T-helper 17 cell (primary cell): ENCODE measurements around the gene ACE2. TPM values are rescaled to one million over a fixed set of nuclear protein-coding genes. Genes with fewer than 3 reads are reported as not detected.
"Not testable (repeated sequence)": the region's sequence is repeated elsewhere in the genome, so short reads cannot be mapped to it uniquely, and the experiment has no call there.

Source experiments
- ATAC-seq: fragments of 150-1000 bp; cut with Tn5 transposase; 2 replicates; pipeline ENCODE4 v1.10.0; 2021; ENCODE audit warnings: mild to moderate bottlenecking, moderate library complexity
- DNase-seq, 3 donors: peaks; one replicate each; pipeline versions ENCODE4 v3.0.0 to v3.0.0-alpha.2; 2020 to 2021
- H3K9me3 ChIP-seq: one replicate; pipeline ENCODE4 v1.7.0; 2013; ENCODE audit warnings: low read length, mild to moderate bottlenecking; ENCODE audit not compliant: control insufficient read depth, poor library complexity, severe bottlenecking
- H3K27ac Mint-ChIP-seq: one replicate; pipeline ENCODE4 v1.8.0; 2022; ENCODE audit warnings: mild to moderate bottlenecking, moderate library complexity, mixed read lengths
- H3K27me3 Mint-ChIP-seq: one replicate; pipeline ENCODE4 v1.8.0; 2022; ENCODE audit warnings: mixed read lengths
- H3K36me3 Mint-ChIP-seq: one replicate; pipeline ENCODE4 v1.8.0; 2022; ENCODE audit warnings: low read depth, mixed read lengths
- H3K4me1 Mint-ChIP-seq: one replicate; pipeline ENCODE4 v1.8.0; 2022; ENCODE audit warnings: mild to moderate bottlenecking, mixed read lengths
- H3K4me3 Mint-ChIP-seq: one replicate; pipeline ENCODE4 v1.8.0; 2022; ENCODE audit warnings: mild to moderate bottlenecking, moderate library complexity, mixed read lengths
- total RNA-seq, 4 donors: library from RNA in 2 of 4; stranded (reverse) in 2 of 4; gene quantifications; one replicate each; pipeline ENCODE4 v1.2.3 and lab custom pipeline; 2022 to 2026

The ACE2 gene
- not detected for total RNA-seq
- total RNA-seq (lab: John Stamatoyannopoulos, UW), result 0 reads per million in 2 donors

- Mint-ChIP-seq H3K27me3 (peaks cover 22% of the 10 kb centered on the region), H3K36me3 (peaks cover 2% of the 10 kb centered on the region), H3K27ac (no peak within 1 kb of the TSS), H3K4me3 (no peak within 1 kb of the TSS), H3K4me1 (no peaks in the 10 kb centered on the region)
- no peaks in the 10 kb centered on the region for H3K9me3 ChIP-seq
- ATAC-seq (no peak), DNase-seq (no peak)
Observed at GRCh38 chrX:15600745-15601144, at the start of gene ACE2. TSS of gene ACE2 (minus strand) at chrX:15600960. CDS start at chrX:15600911, 49 bp downstream.

- not testable (repeated sequence) for H3K9me3 ChIP-seq, H3K4me3 Mint-ChIP-seq, DNase-seq, H3K36me3 Mint-ChIP-seq, H3K27me3 Mint-ChIP-seq, H3K4me1 Mint-ChIP-seq, H3K27ac Mint-ChIP-seq
- ATAC-seq, result peak; percentile 50
Observed at GRCh38 chrX:15647510-15647909, 46.8 kb upstream of the ACE2 start.

GRCh38 chrX:15646543-15646942, 45.8 kb upstream of the ACE2 start:
- no peak for ATAC-seq
- H3K36me3 Mint-ChIP-seq, result no peaks in the 10 kb centered on the region
- no peak overlapping the region for H3K27ac Mint-ChIP-seq
- H3K27me3 Mint-ChIP-seq, result peaks cover 5% of the 10 kb centered on the region
- H3K4me3 Mint-ChIP-seq, result no peak overlapping the region
- no peak for DNase-seq
- no peaks in the 10 kb centered on the region for H3K4me1 Mint-ChIP-seq
- H3K9me3 ChIP-seq, result peaks cover 2% of the 10 kb centered on the region

- Mint-ChIP-seq H3K27me3 (peaks cover 5% of the 10 kb centered on the region), H3K27ac (no peak overlapping the region), H3K4me3 (no peak overlapping the region), H3K4me1 (no peaks in the 10 kb centered on the region), H3K36me3 (no peaks in the 10 kb centered on the region)
- ATAC-seq (no peak), DNase-seq (no peak)
- H3K9me3 ChIP-seq, result peaks cover 2% of the 10 kb centered on the region
Observed at GRCh38 chrX:15646031-15646430, 45.3 kb upstream of the ACE2 start.

- no peak for DNase-seq
- Mint-ChIP-seq H3K27me3 (peaks cover 5% of the 10 kb centered on the region), H3K27ac (no peak overlapping the region), H3K4me3 (no peak overlapping the region), H3K36me3 (no peaks in the 10 kb centered on the region), H3K4me1 (no peaks in the 10 kb centered on the region)
- ATAC-seq, result no peak
- H3K9me3 ChIP-seq, result peaks cover 2% of the 10 kb centered on the region
Observed at GRCh38 chrX:15645266-15645665, 44.5 kb upstream of the ACE2 start.

GRCh38 chrX:15644560-15644872, 43.8 kb upstream of the ACE2 start:
- Mint-ChIP-seq H3K36me3 (no peaks in the 10 kb centered on the region), H3K4me1 (no peaks in the 10 kb centered on the region), H3K27me3 (peaks cover 5% of the 10 kb centered on the region), H3K4me3 (no peak overlapping the region), H3K27ac (no peak overlapping the region)
- DNase-seq (no peak), ATAC-seq (no peak)
- peaks cover 2% of the 10 kb centered on the region for H3K9me3 ChIP-seq

GRCh38 chrX:15643786-15644559, 43.2 kb upstream of the ACE2 start:
- Mint-ChIP-seq H3K27ac (no peak overlapping the region), H3K36me3 (no peaks in the 10 kb centered on the region), H3K4me3 (no peak overlapping the region), H3K27me3 (peaks cover 5% of the 10 kb centered on the region), H3K4me1 (no peaks in the 10 kb centered on the region)
- ATAC-seq (no peak), DNase-seq (no peak)
- H3K9me3 ChIP-seq, result peaks cover 2% of the 10 kb centered on the region

- Mint-ChIP-seq H3K27ac (no peak overlapping the region), H3K4me1 (no peaks in the 10 kb centered on the region), H3K27me3 (peaks cover 5% of the 10 kb centered on the region), H3K36me3 (no peaks in the 10 kb centered on the region), H3K4me3 (no peak overlapping the region)
- no peak for DNase-seq
- H3K9me3 ChIP-seq, result no peaks in the 10 kb centered on the region
- ATAC-seq, result no peak
Observed at GRCh38 chrX:15631637-15632036, 30.9 kb upstream of the ACE2 start.

- H3K27ac Mint-ChIP-seq, result no peak overlapping the region
- no peak for DNase-seq
- no peaks in the 10 kb centered on the region for H3K9me3 ChIP-seq
- ATAC-seq, result no peak
- no peak overlapping the region for H3K4me3 Mint-ChIP-seq
- no peaks in the 10 kb centered on the region for H3K36me3 Mint-ChIP-seq
- no peaks in the 10 kb centered on the region for H3K27me3 Mint-ChIP-seq
- no peaks in the 10 kb centered on the region for H3K4me1 Mint-ChIP-seq
Observed at GRCh38 chrX:15623054-15623453, 22.3 kb upstream of the ACE2 start.

GRCh38 chrX:15619053-15619755, 18.4 kb upstream of the ACE2 start:
- Mint-ChIP-seq H3K4me3 (no peak overlapping the region), H3K36me3 (no peaks in the 10 kb centered on the region), H3K4me1 (no peaks in the 10 kb centered on the region), H3K27ac (no peak overlapping the region), H3K27me3 (peaks cover 9% of the 10 kb centered on the region)
- ATAC-seq, result no peak
- no peak for DNase-seq
- no peaks in the 10 kb centered on the region for H3K9me3 ChIP-seq

GRCh38 chrX:15617111-15617510, 16.4 kb upstream of the ACE2 start:
- no peak for ATAC-seq
- no peaks in the 10 kb centered on the region for H3K36me3 Mint-ChIP-seq

GRCh38 chrX:15616531-15616930, 15.8 kb upstream of the ACE2 start:
- no peak overlapping the region for H3K4me3 Mint-ChIP-seq
- H3K27me3 Mint-ChIP-seq, result peaks cover 9% of the 10 kb centered on the region
- ATAC-seq, result no peak
- no peak overlapping the region for H3K27ac Mint-ChIP-seq
- H3K4me1 Mint-ChIP-seq, result no peaks in the 10 kb centered on the region
- no peak for DNase-seq
- no peaks in the 10 kb centered on the region for H3K9me3 ChIP-seq
- H3K36me3 Mint-ChIP-seq, result no peaks in the 10 kb centered on the region

More at GRCh38 chrX:15617111-15617510, 16.4 kb upstream of the ACE2 start:
- no peaks in the 10 kb centered on the region for H3K9me3 ChIP-seq
- no peaks in the 10 kb centered on the region for H3K4me1 Mint-ChIP-seq
- no peak overlapping the region for H3K4me3 Mint-ChIP-seq
- H3K27ac Mint-ChIP-seq, result no peak overlapping the region
- peaks cover 9% of the 10 kb centered on the region for H3K27me3 Mint-ChIP-seq
- no peak for DNase-seq

GRCh38 chrX:15607067-15607466, 6.3 kb upstream of the ACE2 start:
- no peak for DNase-seq
- Mint-ChIP-seq H3K27me3 (peaks cover 15% of the 10 kb centered on the region), H3K36me3 (no peaks in the 10 kb centered on the region), H3K27ac (no peak overlapping the region), H3K4me3 (no peak overlapping the region), H3K4me1 (no peaks in the 10 kb centered on the region)
- ATAC-seq, result no peak
- H3K9me3 ChIP-seq, result no peaks in the 10 kb centered on the region

GRCh38 chrX:15606136-15606535, 5.4 kb upstream of the ACE2 start:
- peaks cover 20% of the 10 kb centered on the region for H3K27me3 Mint-ChIP-seq
- ATAC-seq, result no peak

More at GRCh38 chrX:15606136-15606535, 5.4 kb upstream of the ACE2 start:
- Mint-ChIP-seq H3K36me3 (peaks cover 2% of the 10 kb centered on the region), H3K4me1 (no peaks in the 10 kb centered on the region), H3K27ac (no peak overlapping the region), H3K4me3 (no peak overlapping the region)
- no peak for DNase-seq
- H3K9me3 ChIP-seq, result no peaks in the 10 kb centered on the region
